HepG2 (cell line): ENCODE results near the gene GADL1. TPM values are rescaled to one million over a fixed set of nuclear protein-coding genes. Genes with fewer than 3 reads are reported as not detected.

Source experiments
- ATAC-seq: fragments of 200-7000 bp; cut with Tn5 transposase; 3 replicates; pipeline ENCODE4 v1.9.1; 2020; ENCODE audit warnings: mild to moderate bottlenecking, moderate library complexity
- BruUV-seq: library from RNA; stranded (reverse); fragments of 400-500 nt; replicated peaks from 2 replicates; lab custom pipeline; 2021; lab: Mats Ljungman, UMichigan
- CTCF ChIA-PET: fragments of 300-600 bp; formaldehyde crosslinking; extraction: SDS; loops from one replicate; lab custom pipeline; 2021; ENCODE audit warnings: low total read pairs, inconsistent platforms, low intra/inter-chr PET ratio; lab: Yijun Ruan, JAX
- POLR2A ChIA-PET: fragments of 350-600 bp; sonication (Branson Sonifier 250); formaldehyde crosslinking; loops from one replicate; lab custom pipeline; 2020; ENCODE audit warnings: antibody characterized with exemption, inconsistent platforms; lab: Yijun Ruan, JAX
- DNase-seq: peaks from one replicate; pipeline ENCODE4 v3.0.0-alpha.2; 2015; ENCODE audit warnings: low spot score
- FAIRE-seq: peaks from 3 replicates; lab custom pipeline; 2011; peaks lifted over from hg19 to GRCh38; lab: Jason Lieb, UNC
- H2AFZ ChIP-seq: one replicate; pipeline ENCODE4 v1.6.1; 2011; ENCODE audit warnings: low read length, inconsistent platforms
- H3K27ac ChIP-seq: fragments of 300-600 bp; 3 replicates; pipeline ENCODE4 v1.8.0; 2011; ENCODE audit warnings: mixed run types, mild to moderate bottlenecking, mixed read lengths, low read length, inconsistent platforms; ENCODE audit not compliant: insufficient read depth; ENCODE audit errors: extremely low read length
- H3K27me3 ChIP-seq, 2 experiments: fragments of 200-600 bp in 1 of 2; 2 replicates in 1 of 2; 3 replicates in 1 of 2; pipeline versions ENCODE4 v1.6.0 to v1.8.0; 2011; ENCODE audit warnings: low read length in 2 of 2, mild to moderate bottlenecking in 2 of 2, moderate library complexity in 2 of 2, inconsistent platforms in 1 of 2; ENCODE audit not compliant: insufficient read depth in 2 of 2, control insufficient read depth in 1 of 2
- H3K36me3 ChIP-seq, 2 experiments: fragments of 200-600 bp in 1 of 2; replicated peaks in 1 of 2; 2 replicates in 1 of 2; 3 replicates in 1 of 2; pipeline versions ENCODE4 v1.5.1 to v1.8.0; 2011; ENCODE audit warnings: low read length in 2 of 2, inconsistent platforms in 1 of 2; ENCODE audit not compliant: insufficient read depth in 2 of 2, control insufficient read depth in 1 of 2
- H3K4me1 ChIP-seq: 2 replicates; pipeline ENCODE4 v1.5.1; 2012; ENCODE audit warnings: low read length, inconsistent platforms; ENCODE audit not compliant: insufficient read depth
- H3K4me2 ChIP-seq: 2 replicates; pipeline ENCODE4 v1.6.0; 2011; ENCODE audit warnings: low read depth, low read length, inconsistent platforms
- H3K4me3 ChIP-seq, 3 experiments: fragments of 200-600 bp in 1 of 3; sonication (generic), shearing (Covaris generic) in 1 of 3; replicated peaks in 1 of 3; 2 replicates each; pipeline ENCODE4 v1.5.1; 2011 to 2016; ENCODE audit warnings: low read length in 3 of 3, inconsistent platforms in 2 of 3, low read depth in 2 of 3, mild to moderate bottlenecking in 2 of 3, control low read depth in 1 of 3, mixed read lengths in 1 of 3; ENCODE audit not compliant: insufficient read depth in 1 of 3
- H3K79me2 ChIP-seq: one replicate; pipeline ENCODE4 v1.6.1; 2011; ENCODE audit warnings: low read length, inconsistent platforms; ENCODE audit not compliant: insufficient read depth
- H3K9ac ChIP-seq: 2 replicates; pipeline ENCODE4 v1.6.0; 2011; ENCODE audit warnings: mild to moderate bottlenecking, low read depth, low read length, inconsistent platforms; ENCODE audit not compliant: insufficient read depth
- H3K9me3 ChIP-seq: 2 replicates; pipeline ENCODE4 v1.5.1; 2012; ENCODE audit warnings: mild to moderate bottlenecking, low read length
- H4K20me1 ChIP-seq: 2 replicates; pipeline ENCODE4 v1.6.0; 2011; ENCODE audit warnings: inconsistent platforms, mild to moderate bottlenecking, low read length, moderate library complexity; ENCODE audit not compliant: insufficient read depth
- CERS6 ChIP-seq: sonication (generic); formaldehyde crosslinking; IDR thresholded peaks from 2 replicates; pipeline ENCODE4 v1.5.0; 2020; ENCODE audit warnings: missing genetic modification reagents
- CTCF ChIP-seq: sonication (generic); formaldehyde crosslinking; IDR thresholded peaks from 2 replicates; pipeline ENCODE4 v1.5.0; 2020; ENCODE audit warnings: mild to moderate bottlenecking, missing genetic modification reagents, moderate library complexity
- HNF4G ChIP-seq, 2 experiments: sonication (generic) in 1 of 2; formaldehyde crosslinking in 1 of 2; IDR thresholded peaks; 2 replicates each; pipeline versions ENCODE4 v1.4.0 to v1.6.1; 2011 to 2020; ENCODE audit warnings: borderline replicate concordance in 2 of 2, low read depth in 2 of 2, mild to moderate bottlenecking in 2 of 2, low read length in 1 of 2, missing genetic modification reagents in 1 of 2, moderate library complexity in 1 of 2
- WIZ ChIP-seq: sonication (generic); formaldehyde crosslinking; IDR thresholded peaks from 2 replicates; pipeline ENCODE4 v1.5.1; 2020; ENCODE audit warnings: mild to moderate bottlenecking, missing genetic modification reagents
- YEATS4 ChIP-seq: sonication (generic); formaldehyde crosslinking; IDR thresholded peaks from 2 replicates; pipeline ENCODE4 v1.4.0; 2020; ENCODE audit warnings: missing genetic modification reagents, borderline replicate concordance
- ZBTB3 ChIP-seq: sonication (generic); formaldehyde crosslinking; IDR thresholded peaks from 2 replicates; pipeline ENCODE4 v1.4.0; 2020; ENCODE audit warnings: low read depth, mild to moderate bottlenecking, moderate library complexity, missing genetic modification reagents, borderline replicate concordance
- ZNF260 ChIP-seq: sonication (generic); formaldehyde crosslinking; IDR thresholded peaks from 2 replicates; pipeline ENCODE4 v1.4.0; 2020; ENCODE audit warnings: missing genetic modification reagents, low read depth, mild to moderate bottlenecking, borderline replicate concordance
- WGBS: methylation state at CpG from one replicate; pipeline ENCODE4 v1.1.6; 2017; ENCODE audit warnings: low lambda C conversion rate; 5-methylcytosine and 5-hydroxymethylcytosine counted together
- in situ Hi-C: cut with HindIII; loops from 2 replicates; pipeline ENCODE4 v1.10.0; 2017; ENCODE audit warnings: low pct_unique_long_range_greater_than_20kb; ENCODE audit not compliant: extremely low pct_ligation_motif_present
- intact Hi-C: fragments of 100-400 bp; cut with micrococcal nuclease; formaldehyde crosslinking; loops from one replicate; pipeline ENCODE4 v1.10.0; 2022; ENCODE audit not compliant: unreplicated experiment
- polyA plus RNA-seq, 8 experiments: library from polyadenylated mRNA; depleted of rRNA in 3 of 8; stranded (reverse) in 7 of 8; unstranded in 1 of 8; fragments of >200 nt; fragmentation: Illumina TruSeq in 4 of 8; extraction: Trizol in 4 of 8; gene quantifications; 2 replicates each; pipeline versions ENCODE4 v1.2.1 to v1.2.3, GENCODE V29; 2011 to 2016; ENCODE audit warnings: low read depth in 4 of 8, missing spikeins in 1 of 8, mixed read lengths in 1 of 8; ENCODE audit not compliant: insufficient read depth in 1 of 8
- total RNA-seq, 5 experiments: library from RNA; depleted of rRNA; stranded (reverse); fragments of >200 nt; fragmentation: Illumina TruSeq; extraction: Trizol; gene quantifications; 2 replicates each; pipeline ENCODE4 v1.2.3, GENCODE V29; 2016; ENCODE audit warnings: low read depth in 1 of 5

Gene GADL1
- total and polyA plus RNA-seq, 2 of the 13 experiments (the other 11 are each of a cell fraction or from before 2014, with no cell fraction given) = not detected

- TF ChIP-seq CERS6 (CRISPR knock-in tag) = no peak
- TF ChIP-seq WIZ (CRISPR knock-in tag) = no peak
- no peak for TF ChIP-seq ZBTB3 (CRISPR knock-in tag)
- peak; percentile 37 for TF ChIP-seq CTCF (CRISPR knock-in tag)
- no peak for TF ChIP-seq HNF4G (IDR thresholded peaks at IDR 0.05; ENCODE audit: borderline replicate concordance, low read depth, low read length)
- no peak for TF ChIP-seq HNF4G (CRISPR knock-in tag; IDR thresholded peaks at IDR 0.05; ENCODE audit: borderline replicate concordance, low read depth)
- TF ChIP-seq, all 625 proteins: peak for 7
Measured at GRCh38 chr3:30894521-30895251, at the start of gene GADL1 (continued).

- peaks cover 0 to 2% of the 10 kb centered on the region in 2 experiments; a peak in 1 of 5 replicates for H3K27me3 ChIP-seq
- ChIA-PET CTCF (no interaction called here), POLR2A (no interaction called here)
- no peaks in the 10 kb centered on the region for H4K20me1 ChIP-seq
- DNase-seq (no peak), ATAC-seq (no peak), FAIRE-seq (no peak)
- no peak overlapping the region for H3K4me3 ChIP-seq
- no peak overlapping the region for H2AFZ ChIP-seq
- no peak overlapping the region for H3K4me2 ChIP-seq
- in situ Hi-C loops (no loop called here), intact Hi-C loops (no loop called here)
- 3% methylated on average over 2 of the region's 2 CpGs for WGBS
- no TSS peak for BruUV-seq
- no peaks in the 10 kb centered on the region for H3K36me3 ChIP-seq
- H3K79me2 ChIP-seq = no peaks in the 10 kb centered on the region
- TF ChIP-seq YEATS4 (CRISPR knock-in tag) = no peak
- no peak for TF ChIP-seq ZNF260 (CRISPR knock-in tag)
- H3K4me1 ChIP-seq = no peaks in the 10 kb centered on the region
- no peak overlapping the region for H3K27ac ChIP-seq
- no peaks in the 10 kb centered on the region for H3K9me3 ChIP-seq
- H3K9ac ChIP-seq = no peak overlapping the region
Measured at GRCh38 chr3:30944124-30944523, 49.7 kb upstream of the GADL1 start.
